Astrocyte (in vitro differentiated cells and primary cell): Measurements from ENCODE around the gene BBS9.

ENCODE experiments used
- EZH2 ChIP-seq: IDR thresholded peaks from 2 replicates; pipeline ENCODE4 v1.6.1; 2012; ENCODE audit warnings: mild to moderate bottlenecking, low read length, inconsistent platforms; ENCODE audit not compliant: insufficient read depth
- TF ChIP-seq, protein P1 (sequence below): IDR thresholded peaks from 2 replicates; pipeline ENCODE4 v1.5.1; 2011; ENCODE audit warnings: low read depth, mild to moderate bottlenecking, inconsistent platforms, low read length, moderate library complexity; ENCODE audit not compliant: insufficient read depth

DNA sequence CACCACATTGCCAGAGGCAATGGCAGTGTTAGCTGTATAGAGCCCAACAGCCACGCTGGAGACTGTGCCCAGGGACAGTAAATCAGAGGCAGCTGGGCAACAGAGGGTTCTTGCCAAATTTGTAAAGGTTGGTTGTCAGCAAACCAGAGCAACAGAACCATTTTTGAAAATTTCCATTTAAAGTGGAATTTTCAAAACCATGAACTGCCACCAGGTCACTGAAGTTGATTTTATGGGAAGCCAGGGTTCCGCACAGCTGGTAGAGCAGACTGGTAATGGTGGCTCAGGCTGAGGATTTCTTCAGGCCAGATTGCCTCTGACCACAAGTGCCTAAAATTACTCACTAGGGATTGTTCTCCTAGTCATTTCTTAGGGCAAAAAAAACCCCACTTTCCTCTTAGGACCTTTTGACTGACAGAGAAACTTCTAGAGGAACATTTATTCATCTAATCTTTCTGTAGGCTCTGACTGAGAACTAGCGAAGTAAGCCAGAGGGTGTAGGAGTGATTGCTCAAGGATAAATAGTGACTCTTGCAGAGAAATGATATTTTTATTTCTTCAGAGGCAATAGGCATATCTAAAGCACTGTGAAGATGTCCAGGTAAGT is 342.4 kb downstream of the BBS9 start:
- TF ChIP-seq EZH2, result no peak
- TF ChIP-seq, protein P1, sequence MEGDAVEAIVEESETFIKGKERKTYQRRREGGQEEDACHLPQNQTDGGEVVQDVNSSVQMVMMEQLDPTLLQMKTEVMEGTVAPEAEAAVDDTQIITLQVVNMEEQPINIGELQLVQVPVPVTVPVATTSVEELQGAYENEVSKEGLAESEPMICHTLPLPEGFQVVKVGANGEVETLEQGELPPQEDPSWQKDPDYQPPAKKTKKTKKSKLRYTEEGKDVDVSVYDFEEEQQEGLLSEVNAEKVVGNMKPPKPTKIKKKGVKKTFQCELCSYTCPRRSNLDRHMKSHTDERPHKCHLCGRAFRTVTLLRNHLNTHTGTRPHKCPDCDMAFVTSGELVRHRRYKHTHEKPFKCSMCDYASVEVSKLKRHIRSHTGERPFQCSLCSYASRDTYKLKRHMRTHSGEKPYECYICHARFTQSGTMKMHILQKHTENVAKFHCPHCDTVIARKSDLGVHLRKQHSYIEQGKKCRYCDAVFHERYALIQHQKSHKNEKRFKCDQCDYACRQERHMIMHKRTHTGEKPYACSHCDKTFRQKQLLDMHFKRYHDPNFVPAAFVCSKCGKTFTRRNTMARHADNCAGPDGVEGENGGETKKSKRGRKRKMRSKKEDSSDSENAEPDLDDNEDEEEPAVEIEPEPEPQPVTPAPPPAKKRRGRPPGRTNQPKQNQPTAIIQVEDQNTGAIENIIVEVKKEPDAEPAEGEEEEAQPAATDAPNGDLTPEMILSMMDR, result no peak
